GM12892 (cell line): ENCODE results near the gene C3orf38.

ENCODE experiments used
- POLR2AphosphoS5 ChIP-seq: IDR thresholded peaks from 2 replicates; pipeline ENCODE4 v1.6.1; 2011; ENCODE audit warnings: low read depth, low read length, control low read depth
- TAF1 ChIP-seq: IDR thresholded peaks from 2 replicates; pipeline ENCODE4 v1.6.1; 2011; ENCODE audit warnings: low read depth, mild to moderate bottlenecking, control low read depth, low read length, borderline replicate concordance

- no peak for TF ChIP-seq TAF1
- TF ChIP-seq POLR2AphosphoS5, result no peak
Measured at GRCh38 chr3:88133711-88134263, 16.0 kb upstream of the C3orf38 start.
